ENCODE data around the gene LRFN5. TPM values are rescaled to one million over a fixed set of nuclear protein-coding genes. Genes with fewer than 3 reads are reported as not detected.

Gene LRFN5
- total and polyA plus RNA-seq, 2 of the 8 experiments (the other 6 are each of a cell fraction or from before 2014, with no cell fraction given), result 0.85 to 4.7 TPM

DNA sequence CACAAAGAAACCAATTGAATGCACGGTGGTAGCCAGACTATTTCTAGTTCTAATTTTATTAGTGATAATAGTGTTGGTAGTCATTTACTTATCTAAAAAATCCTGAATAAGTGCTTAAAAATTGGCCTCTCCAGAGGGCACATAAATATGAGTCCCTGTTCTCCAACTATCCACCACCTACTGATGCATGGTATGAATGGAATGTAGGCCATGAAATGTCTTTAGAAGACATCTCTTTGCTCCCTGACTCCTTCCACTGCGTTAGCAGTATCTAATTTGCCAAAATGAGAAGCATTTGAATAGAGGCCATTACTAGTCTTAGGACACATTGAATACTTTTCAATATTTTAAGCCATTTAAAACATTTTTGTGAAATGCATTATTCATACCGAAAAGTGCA is 261.7 kb downstream of the LRFN5 start:
- FAIRE-seq (no peak), DNase-seq (ENCODE audit: low read depth in 1 of 2, low spot score in 2 of 2) (no peak)
- no peak overlapping the region for H4K5ac ChIP-seq (ENCODE audit: insufficient read length, low read depth, low read length)
- H3K4ac ChIP-seq (replicated peaks; ENCODE audit: insufficient read length, low read depth, low read length), result no peak overlapping the region
- no peak overlapping the region for H2AK5ac ChIP-seq (ENCODE audit: low read depth, low read length)
- peaks cover 0 to 6% (median 0%) of the 10 kb centered on the region in 4 experiments; a peak in 1 of 7 replicates for H3K4me1 ChIP-seq (replicated peaks in 1 of 4; ENCODE audit: control insufficient read depth in 3 of 4, insufficient read depth in 4 of 4, low read length in 3 of 4)
- H3K23me2 ChIP-seq (ENCODE audit: low read depth, low read length), result no peaks in the 10 kb centered on the region; the same call in 1 of the 2 replicates
- WGBS, 2 experiments (ENCODE audit: extremely low coverage in 1 of 2, insufficient coverage in 1 of 2, insufficient read length in 1 of 2, insufficient replicate concordance in 2 of 2, low coverage in 1 of 2, low lambda C conversion rate in 2 of 2, missing lambda C conversion rate in 1 of 2), result 74% methylated on average over 3 of the region's 3 CpGs; no CpG with 5 or more reads in 1 of the 2 experiments
- no peak for TF ChIP-seq KDM5A (IDR thresholded peaks at IDR 0.05; ENCODE audit: low read length)
- peak; percentile 82 for TF ChIP-seq TEAD4 (IDR thresholded peaks at IDR 0.05; ENCODE audit: low read depth, low read length)
- TF ChIP-seq SP4 (IDR thresholded peaks at IDR 0.05; ENCODE audit: low read length), result no peak
- no peak overlapping the region for H3K4me3 ChIP-seq (ENCODE audit: extremely low read depth in 1 of 4, insufficient read depth in 2 of 4, low read depth in 3 of 4, low read length in 4 of 4)
- no peak overlapping the region for H2AFZ ChIP-seq (ENCODE audit: low read length)
- H3K14ac ChIP-seq (ENCODE audit: insufficient read length), result no peak overlapping the region
- no peaks in the 10 kb centered on the region for H3K79me2 ChIP-seq (ENCODE audit: control insufficient read depth in 1 of 2, insufficient read depth in 2 of 2, low read length in 2 of 2)
- no peak overlapping the region for H4K91ac ChIP-seq (replicated peaks; ENCODE audit: insufficient read length, low read length)
- H3K27me3 ChIP-seq (replicated peaks in 1 of 4; ENCODE audit: control insufficient read depth in 3 of 4, extremely low read depth in 1 of 4, insufficient read depth in 3 of 4, low read length in 3 of 4), result no peaks in the 10 kb centered on the region
- no peaks in the 10 kb centered on the region for H3K79me1 ChIP-seq (ENCODE audit: low read depth, low read length)
- no peak overlapping the region for H4K8ac ChIP-seq (ENCODE audit: extremely low read depth, insufficient read depth, low read length)
- H2BK20ac ChIP-seq (ENCODE audit: low read length), result no peak overlapping the region
- CTCF ChIA-PET (ENCODE audit: partially characterized antibody), result no interaction called here
- POLR2A ChIA-PET (ENCODE audit: partially characterized antibody), result no interaction called here
- no peak overlapping the region for H2BK15ac ChIP-seq (ENCODE audit: low read length)
- H3K9me3 ChIP-seq (ENCODE audit: insufficient read depth in 2 of 2, low read depth in 1 of 2, low read length in 1 of 2), result peaks cover 7 to 9% of the 10 kb centered on the region in 2 experiments; a peak in 3 of 4 replicates
- H3K4me2 ChIP-seq (ENCODE audit: insufficient read depth in 1 of 2, low read depth in 2 of 2, low read length in 2 of 2), result no peak overlapping the region
- H3K27ac ChIP-seq (ENCODE audit: low read depth, low read length), result no peak overlapping the region
- H3K23ac ChIP-seq (ENCODE audit: insufficient read length), result no peak overlapping the region
- H2BK5ac ChIP-seq (ENCODE audit: low read depth, low read length), result no peak overlapping the region
- no peaks in the 10 kb centered on the region for H4K20me1 ChIP-seq (replicated peaks in 1 of 2; ENCODE audit: control insufficient read depth in 1 of 2, insufficient read depth in 2 of 2, low read length in 2 of 2)
- no peak overlapping the region for H3K18ac ChIP-seq (ENCODE audit: extremely low read depth, low read length)
- no peak overlapping the region for H3K56ac ChIP-seq (replicated peaks; ENCODE audit: insufficient read length, low read depth, low read length)
- H3K9ac ChIP-seq (replicated peaks in 1 of 4; ENCODE audit: extremely low read depth in 1 of 4, low read depth in 3 of 4, low read length in 3 of 4), result no peak overlapping the region
- no peaks in the 10 kb centered on the region for H3K36me3 ChIP-seq (ENCODE audit: control insufficient read depth in 2 of 4, insufficient read depth in 4 of 4, low read length in 3 of 4)
- no peak overlapping the region for H2BK12ac ChIP-seq (ENCODE audit: low read depth, low read length)
- H2BK120ac ChIP-seq (replicated peaks; ENCODE audit: low read depth, low read length), result no peak overlapping the region

All from H1 (cell line).